Neutrophil (primary cell): ENCODE results near the gene TGFB1I1.

Experiments used
- H3K27ac ChIP-seq: fragments of 200-600 bp; sonication (generic); 2 replicates; pipeline ENCODE4 v1.5.1; 2016; ENCODE audit warnings: mild to moderate bottlenecking, moderate library complexity
- H3K27me3 ChIP-seq: fragments of 200-600 bp; sonication (generic); 2 replicates; pipeline ENCODE4 v1.6.0; 2016; ENCODE audit warnings: mild to moderate bottlenecking
- H3K36me3 ChIP-seq: fragments of 200-600 bp; sonication (generic); 2 replicates; pipeline ENCODE4 v1.5.1; 2017
- H3K4me1 ChIP-seq, 2 experiments: fragments of 200-600 bp in 1 of 2; sonication (generic) in 1 of 2; 1 replicate in 1 of 2; 2 replicates in 1 of 2; pipeline versions ENCODE4 v1.5.1 to v1.6.1; 2013 to 2016; ENCODE audit warnings: low read depth in 1 of 2, low read length in 1 of 2, mild to moderate bottlenecking in 1 of 2, moderate library complexity in 1 of 2; ENCODE audit not compliant: control insufficient read depth in 1 of 2, insufficient read depth in 1 of 2
- H3K4me3 ChIP-seq, 2 experiments: fragments of 200-600 bp in 1 of 2; sonication (generic) in 1 of 2; 1 replicate in 1 of 2; 2 replicates in 1 of 2; pipeline ENCODE4 v1.5.1; 2013 to 2016; ENCODE audit warnings: low read depth in 1 of 2, low read length in 1 of 2, mild to moderate bottlenecking in 1 of 2, moderate library complexity in 1 of 2
- H3K9me3 ChIP-seq: fragments of 200-600 bp; sonication (generic); 2 replicates; pipeline ENCODE4 v1.5.1; 2016
- CTCF ChIP-seq: fragments of 200-600 bp; sonication (generic); IDR thresholded peaks from 2 replicates; pipeline ENCODE4 v1.5.1; 2016; ENCODE audit warnings: antibody characterized with exemption

Gene TGFB1I1

GRCh38 chr16:31428638-31429247 lies 43.2 kb upstream of the TGFB1I1 start:
- Histone ChIP-seq H3K27ac (no peak overlapping the region), H3K27me3 (peaks cover 16% of the 10 kb centered on the region), H3K4me1 (peaks cover 0 to 5% of the 10 kb centered on the region in 2 experiments), H3K4me3 (no peak overlapping the region), H3K36me3 (no peaks in the 10 kb centered on the region), H3K9me3 (no peaks in the 10 kb centered on the region)
- no peak for TF ChIP-seq CTCF

- no peak for TF ChIP-seq CTCF
- no peaks in the 10 kb centered on the region for H3K36me3 ChIP-seq
- peaks cover 16% of the 10 kb centered on the region for H3K27me3 ChIP-seq
- H3K9me3 ChIP-seq = no peaks in the 10 kb centered on the region
- H3K27ac ChIP-seq = no peak overlapping the region
- peaks cover 0 to 5% of the 10 kb centered on the region in 2 experiments for H3K4me1 ChIP-seq
- no peak overlapping the region for H3K4me3 ChIP-seq
These were observed 42.6 kb upstream of the TGFB1I1 start for GRCh38 chr16:31429314-31429713.

GRCh38 chr16:31429796-31430195 lies 42.2 kb upstream of the TGFB1I1 start:
- H3K27me3 ChIP-seq = peaks cover 16% of the 10 kb centered on the region
- H3K9me3 ChIP-seq = no peaks in the 10 kb centered on the region
- peaks cover 0 to 5% of the 10 kb centered on the region in 2 experiments for H3K4me1 ChIP-seq
- no peak overlapping the region for H3K27ac ChIP-seq
- no peaks in the 10 kb centered on the region for H3K36me3 ChIP-seq
- H3K4me3 ChIP-seq = no peak overlapping the region
- no peak for TF ChIP-seq CTCF

GRCh38 chr16:31430380-31431052 lies 41.4 kb upstream of the TGFB1I1 start:
- no peak for TF ChIP-seq CTCF
- Histone ChIP-seq H3K27me3 (peaks cover 16% of the 10 kb centered on the region), H3K36me3 (no peaks in the 10 kb centered on the region), H3K27ac (no peak overlapping the region), H3K4me1 (peaks cover 0 to 5% of the 10 kb centered on the region in 2 experiments), H3K9me3 (no peaks in the 10 kb centered on the region), H3K4me3 (no peak overlapping the region)

GRCh38 chr16:31435341-31436220 lies 36.4 kb upstream of the TGFB1I1 start:
- no peak for TF ChIP-seq CTCF
- no peaks in the 10 kb centered on the region for H3K27me3 ChIP-seq

More at GRCh38 chr16:31435341-31436220, 36.4 kb upstream of the TGFB1I1 start:
- no peaks in the 10 kb centered on the region for H3K4me1 ChIP-seq
- H3K27ac ChIP-seq = no peak overlapping the region
- H3K4me3 ChIP-seq = no peak overlapping the region
- H3K9me3 ChIP-seq = no peaks in the 10 kb centered on the region
- no peaks in the 10 kb centered on the region for H3K36me3 ChIP-seq
